ENCODE results near the gene C3orf20.

C3orf20 gene

GRCh38 chr3:14802381-14802731 is 127.4 kb downstream of the C3orf20 start:
- no peak for DNase-seq (ENCODE audit: insufficient read length, low spot score)
- TF ChIP-seq CTCF (IDR thresholded peaks at IDR 0.05; ENCODE audit: insufficient read depth, missing control alignments): no peak
- no peak for FAIRE-seq

- FAIRE-seq: no peak
- DNase-seq (ENCODE audit: insufficient read length, low spot score): no peak
- no peak for TF ChIP-seq CTCF (IDR thresholded peaks at IDR 0.05; ENCODE audit: insufficient read depth, missing control alignments)
Measured at GRCh38 chr3:14803101-14803980, 128.4 kb downstream of the C3orf20 start.

GRCh38 chr3:14803981-14804834 is 129.3 kb downstream of the C3orf20 start:
- FAIRE-seq (no peak), DNase-seq (ENCODE audit: insufficient read length, low spot score) (no peak)
- TF ChIP-seq CTCF (IDR thresholded peaks at IDR 0.05; ENCODE audit: insufficient read depth, missing control alignments): no peak

GRCh38 chr3:14804835-14805780 is 130.2 kb downstream of the C3orf20 start:
- TF ChIP-seq CTCF (IDR thresholded peaks at IDR 0.05; ENCODE audit: insufficient read depth, missing control alignments): no peak
- DNase-seq (ENCODE audit: insufficient read length, low spot score): no peak
- no peak for FAIRE-seq

GRCh38 chr3:14805961-14806537 is 131.1 kb downstream of the C3orf20 start:
- DNase-seq (ENCODE audit: insufficient read length, low spot score) (no peak), FAIRE-seq (no peak)
- TF ChIP-seq CTCF (IDR thresholded peaks at IDR 0.05; ENCODE audit: insufficient read depth, missing control alignments): no peak

GRCh38 chr3:14806641-14807263 is 131.8 kb downstream of the C3orf20 start:
- TF ChIP-seq CTCF (IDR thresholded peaks at IDR 0.05; ENCODE audit: insufficient read depth, missing control alignments): no peak
- FAIRE-seq (no peak), DNase-seq (ENCODE audit: insufficient read length, low spot score) (no peak)
